Mononuclear cell (primary cell): ENCODE data around the gene HOXA9. TPM values are rescaled to one million over a fixed set of nuclear protein-coding genes. Genes with fewer than 3 reads are reported as not detected.

Experiments
- H3K27me3 ChIP-seq: 2 replicates; pipeline ENCODE4 v1.6.0; 2011; ENCODE audit warnings: low read length, control low read depth; ENCODE audit not compliant: insufficient read depth
- H3K4me1 ChIP-seq: 2 replicates; pipeline ENCODE4 v1.5.1; 2011; ENCODE audit warnings: mild to moderate bottlenecking, low read length, control low read depth; ENCODE audit not compliant: insufficient read depth
- H3K4me3 ChIP-seq: 2 replicates; pipeline ENCODE4 v1.5.1; 2011; ENCODE audit warnings: mild to moderate bottlenecking, low read length, moderate library complexity
- H3K9me3 ChIP-seq: 2 replicates; pipeline ENCODE4 v1.5.1; 2011; ENCODE audit warnings: low read depth, mild to moderate bottlenecking, control low read depth, low read length
- total RNA-seq: library from RNA; depleted of rRNA; stranded (reverse); fragments of >200 nt; gene quantifications from one replicate; pipeline ENCODE4 v1.2.3, GENCODE V29; 2012

HOXA9 gene
- total RNA-seq, 1 donor: 0.52 TPM

GRCh38 chr7:27121684-27122076, 43.7 kb downstream of the HOXA9 start:
- Histone ChIP-seq H3K4me1 (no peaks in the 10 kb centered on the region), H3K9me3 (no peaks in the 10 kb centered on the region), H3K4me3 (no peak overlapping the region), H3K27me3 (peaks cover 2% of the 10 kb centered on the region)

DNA sequence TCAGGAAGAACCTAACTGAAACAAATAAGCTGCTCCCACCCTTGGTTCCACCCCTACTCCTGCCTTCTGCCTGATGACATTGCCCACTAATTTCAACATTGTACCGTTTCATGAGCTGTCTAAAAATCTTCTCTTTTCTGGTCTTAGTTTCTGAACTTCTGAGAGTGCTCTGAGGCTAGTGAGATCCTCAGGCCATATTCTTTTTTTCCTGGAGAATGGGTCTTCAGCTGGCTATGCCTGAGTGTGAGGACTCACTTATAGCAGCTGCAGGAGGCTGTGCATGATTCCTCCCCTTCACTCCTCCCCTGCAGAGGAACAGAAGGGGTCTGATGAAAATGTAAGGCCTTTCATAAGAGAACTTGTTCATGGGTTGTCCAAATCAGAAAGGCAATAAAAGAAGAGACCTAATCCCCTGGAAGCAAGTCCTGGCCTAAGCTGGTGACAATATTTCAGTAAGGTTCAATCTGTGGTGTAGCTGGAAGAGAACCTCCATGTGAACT, 45.9 kb downstream of the HOXA9 start:
- no peaks in the 10 kb centered on the region for H3K4me1 ChIP-seq
- H3K9me3 ChIP-seq: no peaks in the 10 kb centered on the region
- no peak overlapping the region for H3K4me3 ChIP-seq
- H3K27me3 ChIP-seq: no peaks in the 10 kb centered on the region

DNA sequence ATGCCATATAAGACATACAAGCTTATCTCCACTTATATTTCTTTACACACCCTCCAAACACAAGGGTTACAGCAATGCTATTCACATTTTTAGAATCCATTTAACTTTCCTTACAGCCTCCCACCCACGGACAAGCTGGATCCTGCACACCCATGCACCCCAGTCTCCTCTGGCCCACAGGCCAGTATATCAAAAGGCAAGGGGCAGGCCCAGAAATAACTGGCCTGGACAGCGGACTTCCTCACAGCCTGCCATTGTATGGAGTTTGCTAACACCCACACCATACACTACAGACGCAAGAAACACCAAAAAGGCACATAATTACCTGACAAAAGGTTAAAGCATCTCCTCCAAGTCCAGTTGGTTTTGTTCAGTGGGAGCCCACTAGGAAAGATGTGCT, 46.8 kb downstream of the HOXA9 start:
- no peaks in the 10 kb centered on the region for H3K27me3 ChIP-seq
- H3K9me3 ChIP-seq: no peaks in the 10 kb centered on the region
- H3K4me3 ChIP-seq: no peak overlapping the region
- no peaks in the 10 kb centered on the region for H3K4me1 ChIP-seq

GRCh38 chr7:27117887-27118491, 47.3 kb downstream of the HOXA9 start:
- Histone ChIP-seq H3K9me3 (no peaks in the 10 kb centered on the region), H3K4me1 (no peaks in the 10 kb centered on the region), H3K27me3 (no peaks in the 10 kb centered on the region), H3K4me3 (no peak overlapping the region)

DNA sequence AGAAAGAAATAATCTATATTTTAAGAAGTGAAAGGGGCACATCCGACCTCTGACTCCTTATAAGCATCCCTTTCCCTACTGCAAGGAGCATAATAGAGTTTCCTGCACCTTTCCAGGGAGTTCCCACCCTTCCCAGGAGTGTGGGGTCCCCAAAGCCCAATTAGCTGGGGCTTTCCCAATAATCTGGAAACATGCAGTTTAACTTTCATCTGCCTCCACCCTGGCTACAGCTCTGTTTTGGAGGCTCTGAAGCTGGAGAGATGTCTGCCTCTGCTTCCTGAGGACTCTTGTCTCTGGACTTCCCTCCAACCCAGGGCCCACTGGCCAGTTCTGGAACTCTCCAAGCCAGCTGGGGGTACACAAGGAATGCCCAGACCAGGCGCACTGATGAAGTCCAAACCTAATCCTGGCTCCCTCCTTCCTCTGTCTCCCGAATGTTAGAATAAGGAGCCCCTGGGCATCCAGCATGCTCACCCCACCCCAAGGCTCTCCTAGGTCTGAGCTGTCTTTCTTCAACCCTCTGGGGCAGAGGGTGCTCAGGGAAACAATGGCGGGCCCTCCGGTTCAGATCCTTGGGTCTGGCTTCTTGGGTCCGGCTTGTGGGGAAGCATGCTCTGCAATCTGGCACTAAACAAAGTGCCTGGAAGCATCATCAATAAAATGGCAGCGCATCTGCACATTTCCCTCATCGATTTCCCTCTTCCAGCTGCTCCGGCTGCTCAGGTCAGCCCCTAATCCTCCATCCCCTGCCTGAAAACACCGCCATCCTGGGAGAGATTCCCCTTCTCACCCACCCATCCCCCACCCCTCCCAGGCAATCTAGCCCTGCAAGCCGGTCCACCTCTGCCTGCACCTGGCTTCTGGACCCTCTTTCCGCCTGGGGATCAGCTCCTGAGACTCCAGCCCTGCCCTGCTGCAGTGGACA, 48.1 kb downstream of the HOXA9 start:
- Histone ChIP-seq H3K4me1 (no peaks in the 10 kb centered on the region), H3K9me3 (no peaks in the 10 kb centered on the region), H3K4me3 (no peak overlapping the region), H3K27me3 (no peaks in the 10 kb centered on the region)

- H3K27me3 ChIP-seq: no peaks in the 10 kb centered on the region
- H3K4me3 ChIP-seq: no peak overlapping the region
- H3K4me1 ChIP-seq: no peaks in the 10 kb centered on the region
- H3K9me3 ChIP-seq: no peaks in the 10 kb centered on the region
Measured at GRCh38 chr7:27116031-27116961, 49.0 kb downstream of the HOXA9 start.

DNA sequence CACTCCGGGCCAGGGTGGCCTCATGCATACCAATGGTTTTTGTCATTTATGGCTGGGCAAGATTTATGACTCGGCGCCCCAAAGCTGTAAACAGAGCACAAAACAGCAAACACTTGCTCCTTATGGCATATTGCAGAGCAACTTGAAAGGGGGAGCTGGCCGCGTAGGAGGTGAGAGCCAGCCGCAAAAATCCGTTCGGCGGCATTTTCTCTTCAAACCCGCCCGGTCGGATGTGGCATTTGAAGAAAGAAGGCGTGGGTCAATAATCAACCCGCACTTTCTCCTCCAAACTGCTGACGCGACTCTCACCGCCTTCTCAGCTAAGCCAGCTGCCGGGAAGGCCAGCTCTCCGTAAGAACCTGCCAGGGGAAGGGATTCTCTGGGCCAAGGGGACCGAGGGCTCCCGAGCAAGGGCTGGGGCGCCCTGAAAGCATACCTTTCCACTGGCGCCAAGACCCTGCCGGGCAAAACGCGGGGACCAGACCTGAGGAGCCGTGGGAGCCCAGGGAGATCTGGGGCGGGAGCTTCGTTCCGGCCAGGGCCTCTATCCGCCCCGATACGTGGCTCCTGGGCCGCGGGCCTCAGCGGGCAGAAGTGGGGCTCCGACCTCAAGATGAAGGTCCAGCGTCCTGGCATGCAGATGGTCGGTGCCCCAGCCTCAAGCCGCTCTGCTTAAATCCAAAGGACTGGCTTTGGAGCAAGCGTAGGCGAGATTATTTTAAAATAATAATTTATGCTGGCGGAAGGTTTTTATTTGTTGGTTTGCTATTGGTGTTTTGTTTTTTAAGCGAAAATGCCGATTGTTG, 49.9 kb downstream of the HOXA9 start:
- H3K9me3 ChIP-seq: no peaks in the 10 kb centered on the region
- no peaks in the 10 kb centered on the region for H3K4me1 ChIP-seq
- no peaks in the 10 kb centered on the region for H3K27me3 ChIP-seq
- H3K4me3 ChIP-seq: no peak overlapping the region

DNA sequence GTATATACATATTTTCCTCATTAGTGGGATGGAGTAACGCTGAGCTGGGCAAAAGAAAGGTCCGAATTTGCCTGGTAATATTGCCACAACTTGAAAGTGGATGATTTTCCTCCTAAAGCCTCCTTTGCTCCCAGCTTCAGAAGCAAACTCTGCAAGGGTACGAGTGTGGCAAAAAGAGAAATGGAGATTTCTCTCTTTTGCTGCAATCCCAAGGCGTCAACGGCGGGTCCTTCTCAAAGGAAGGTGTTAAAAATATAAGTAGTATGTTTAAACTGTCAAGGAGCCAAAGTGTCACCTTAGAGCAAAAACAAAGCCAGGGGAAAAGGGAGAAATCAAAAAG, 50.5 kb downstream of the HOXA9 start:
- no peaks in the 10 kb centered on the region for H3K9me3 ChIP-seq
- H3K4me3 ChIP-seq: no peak overlapping the region
- no peaks in the 10 kb centered on the region for H3K27me3 ChIP-seq
- no peaks in the 10 kb centered on the region for H3K4me1 ChIP-seq

GRCh38 chr7:27113991-27114769, 51.2 kb downstream of the HOXA9 start:
- no peaks in the 10 kb centered on the region for H3K27me3 ChIP-seq
- H3K9me3 ChIP-seq: no peaks in the 10 kb centered on the region
- no peaks in the 10 kb centered on the region for H3K4me1 ChIP-seq
- no peak overlapping the region for H3K4me3 ChIP-seq

DNA sequence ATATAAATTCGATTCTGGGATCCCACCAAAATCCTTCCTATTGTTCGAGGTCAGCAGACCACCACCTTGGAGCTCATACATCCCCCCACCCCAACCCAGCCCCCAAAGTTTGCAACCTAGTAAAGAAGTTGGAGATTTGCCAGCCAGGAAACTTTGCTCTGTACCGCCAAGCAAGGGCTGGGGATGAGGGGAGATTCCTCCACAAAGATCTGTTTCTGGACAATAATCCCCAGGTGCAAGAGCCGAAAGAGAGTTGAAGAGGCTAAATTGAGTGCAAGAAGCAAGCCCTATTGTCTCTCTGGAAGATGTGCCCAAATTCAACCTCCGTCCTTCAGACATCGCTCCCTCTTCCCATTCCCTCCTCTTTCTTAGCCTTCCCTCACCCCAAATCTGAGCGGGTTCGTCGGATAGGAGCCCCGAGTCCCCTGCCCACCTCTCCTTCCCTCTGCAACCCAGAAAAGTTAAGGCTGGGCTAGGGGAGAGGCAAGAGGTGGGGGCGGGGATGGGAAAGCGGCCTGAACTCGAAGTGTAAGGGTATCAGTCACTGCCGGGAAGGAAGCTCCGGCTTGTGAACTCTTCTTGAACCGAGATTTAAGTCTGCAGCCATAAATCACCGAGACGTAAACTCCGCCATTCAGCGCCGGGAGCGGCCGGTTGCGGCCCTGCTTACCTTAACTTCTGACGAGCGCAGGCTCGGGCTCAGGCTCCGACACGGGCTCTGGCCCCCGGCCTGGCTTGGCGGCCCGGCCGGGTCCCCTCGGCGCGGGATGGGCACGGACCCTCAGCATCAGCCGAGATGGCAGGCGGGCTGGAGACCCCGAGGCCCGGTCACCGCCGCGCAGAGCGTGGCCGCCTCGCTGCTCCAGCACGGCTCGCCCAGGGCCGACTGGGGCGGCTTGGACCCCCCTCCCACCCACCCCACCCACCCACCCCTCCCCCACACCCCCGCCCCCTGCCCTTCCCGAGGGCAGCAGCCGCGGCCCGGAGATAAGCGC, 52.1 kb downstream of the HOXA9 start:
- H3K9me3 ChIP-seq: no peaks in the 10 kb centered on the region
- no peak overlapping the region for H3K4me3 ChIP-seq
- H3K4me1 ChIP-seq: no peaks in the 10 kb centered on the region
- no peaks in the 10 kb centered on the region for H3K27me3 ChIP-seq
